Small intestine (tissue), 7 donors: ENCODE data around the gene NOSTRIN. TPM values are rescaled to one million over a fixed set of nuclear protein-coding genes. Genes with fewer than 3 reads are reported as not detected.
A peak's percentile ranks its signal among the peaks of the same experiment; 100 is the strongest.

ENCODE experiments used
- DNase-seq, 2 donors: peaks; one replicate each; pipeline versions ENCODE4 v3.0.0 to v3.0.0-alpha.2; 2013
- FAIRE-seq: peaks from 2 replicates; lab custom pipeline; 2012; peaks lifted over from hg19 to GRCh38; lab: Jason Lieb, UNC
- H3K27ac ChIP-seq, 3 donors: one replicate each; pipeline ENCODE4 v1.5.1; 2013; ENCODE audit warnings: low read length in 2 of 3, mild to moderate bottlenecking in 2 of 3, control low read depth in 1 of 3, inconsistent platforms in 1 of 3, low read depth in 1 of 3, moderate library complexity in 1 of 3
- H3K27me3 ChIP-seq, 3 donors: one replicate each; pipeline ENCODE4 v1.6.1; 2013; ENCODE audit warnings: low read length in 3 of 3, inconsistent platforms in 1 of 3; ENCODE audit not compliant: control insufficient read depth in 3 of 3, insufficient read depth in 3 of 3
- H3K36me3 ChIP-seq, 3 donors: one replicate each; pipeline ENCODE4 v1.6.1; 2013; ENCODE audit warnings: low read length in 3 of 3, inconsistent platforms in 1 of 3, low read depth in 1 of 3, mild to moderate bottlenecking in 1 of 3, moderate library complexity in 1 of 3; ENCODE audit not compliant: control insufficient read depth in 3 of 3, insufficient read depth in 2 of 3
- H3K4me1 ChIP-seq, 3 donors: one replicate each; pipeline ENCODE4 v1.6.1; 2013; ENCODE audit warnings: low read length in 2 of 3, inconsistent platforms in 1 of 3, low read depth in 1 of 3, mild to moderate bottlenecking in 1 of 3, moderate library complexity in 1 of 3; ENCODE audit not compliant: control insufficient read depth in 3 of 3, insufficient read depth in 2 of 3
- H3K4me3 ChIP-seq, 3 donors: one replicate each; pipeline ENCODE4 v1.5.1; 2013; ENCODE audit warnings: low read length in 3 of 3, control low read depth in 1 of 3, inconsistent platforms in 1 of 3, low read depth in 1 of 3, mild to moderate bottlenecking in 1 of 3, moderate library complexity in 1 of 3
- H3K9me3 ChIP-seq, 2 donors: one replicate each; pipeline ENCODE4 v1.6.1; 2013; ENCODE audit warnings: low read depth in 1 of 2, low read length in 1 of 2; ENCODE audit not compliant: control insufficient read depth in 2 of 2, insufficient read depth in 1 of 2
- WGBS, 3 donors: extraction: QIAGEN DNeasy Blood & Tissue Kit; methylation state at CpG; one replicate each; pipeline ENCODE4 v1.1.7; 2013; 5-methylcytosine and 5-hydroxymethylcytosine counted together
- polyA plus RNA-seq, 4 donors: library from polyadenylated mRNA; stranded (reverse) in 3 of 4; unstranded in 1 of 4; fragments of 200-250 nt in 3 of 4; fragments of 120-200 nt in 1 of 4; gene quantifications; one replicate each; pipeline versions ENCODE4 v1.2.1 to v1.2.3, GENCODE V29; 2013
- donor health status: healthy with polysubstance abuse.
- donor health status: control.
- donor health status: control.
- donor health status: Bipolar disorder and iron deficiency.
- donor health status: healthy.

Gene NOSTRIN
- polyA plus RNA-seq, 4 donors = 14.0 to 43.8 (median 36.9) TPM

DNA sequence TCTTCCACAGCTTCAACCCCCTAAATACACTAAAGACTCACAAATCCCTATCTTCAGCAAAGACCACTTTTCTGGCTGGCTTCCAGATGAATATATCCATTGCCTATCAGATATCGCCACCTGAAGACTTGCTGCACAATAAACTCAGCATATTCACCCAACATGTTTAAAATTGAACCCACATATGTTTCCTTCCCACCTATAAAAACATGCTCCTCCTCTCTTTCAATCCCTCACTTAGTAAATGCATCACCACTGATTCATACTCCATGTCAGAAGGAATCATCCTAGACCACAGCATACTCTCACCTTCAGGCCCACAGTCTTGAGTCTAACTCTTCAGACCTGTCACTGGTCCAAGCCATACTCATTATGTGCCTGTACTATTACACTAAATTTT lies 82.5 kb downstream of the NOSTRIN start:
- FAIRE-seq = no peak

DNA sequence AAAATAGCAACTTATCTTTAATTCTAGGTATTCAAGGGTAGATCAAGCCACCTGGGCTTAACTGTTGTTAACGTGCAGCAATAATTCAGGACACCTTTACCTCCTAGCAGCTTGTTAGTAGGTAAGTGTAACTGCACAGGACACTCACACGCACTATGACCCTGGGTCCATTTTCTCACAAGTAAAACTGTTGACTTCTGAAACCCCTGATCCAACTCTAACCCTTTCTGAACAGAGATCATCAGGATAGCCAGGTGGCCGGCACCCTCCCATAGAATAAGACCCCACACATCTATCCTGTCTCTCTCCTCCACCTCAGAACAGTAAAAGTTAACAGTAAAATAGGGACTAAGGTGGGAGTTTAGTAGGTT lies 87.2 kb downstream of the NOSTRIN start:
- Histone ChIP-seq H3K36me3 (no peaks in the 10 kb centered on the region), H3K27me3 (peaks cover 0 to 2% (median 0%) of the 10 kb centered on the region in 3 donors), H3K9me3 (no peaks in the 10 kb centered on the region), H3K4me3 (peak overlapping the region; percentile 24 to 76 (median 61)), H3K4me1 (peaks cover 0 to 4% (median 0%) of the 10 kb centered on the region in 3 donors), H3K27ac (no peak overlapping the region)
- FAIRE-seq (no peak), DNase-seq (peak; percentile 17 to 22)
- WGBS, 3 donors = 12 to 29% (median 27%) methylated on average over 3 of the region's 3 CpGs

More for the DNA sequence above, 82.5 kb downstream of the NOSTRIN start:
- 93 to 99% (median 97%) methylated on average over 1 of the region's 1 CpG for WGBS, 3 donors
- H3K9me3 ChIP-seq = no peaks in the 10 kb centered on the region
- no peak overlapping the region for H3K27ac ChIP-seq
- DNase-seq = no peak
- H3K36me3 ChIP-seq = no peaks in the 10 kb centered on the region
- H3K4me1 ChIP-seq = peaks cover 0 to 6% (median 0%) of the 10 kb centered on the region in 3 donors
- H3K27me3 ChIP-seq = no peaks in the 10 kb centered on the region
- H3K4me3 ChIP-seq = no peak overlapping the region

DNA sequence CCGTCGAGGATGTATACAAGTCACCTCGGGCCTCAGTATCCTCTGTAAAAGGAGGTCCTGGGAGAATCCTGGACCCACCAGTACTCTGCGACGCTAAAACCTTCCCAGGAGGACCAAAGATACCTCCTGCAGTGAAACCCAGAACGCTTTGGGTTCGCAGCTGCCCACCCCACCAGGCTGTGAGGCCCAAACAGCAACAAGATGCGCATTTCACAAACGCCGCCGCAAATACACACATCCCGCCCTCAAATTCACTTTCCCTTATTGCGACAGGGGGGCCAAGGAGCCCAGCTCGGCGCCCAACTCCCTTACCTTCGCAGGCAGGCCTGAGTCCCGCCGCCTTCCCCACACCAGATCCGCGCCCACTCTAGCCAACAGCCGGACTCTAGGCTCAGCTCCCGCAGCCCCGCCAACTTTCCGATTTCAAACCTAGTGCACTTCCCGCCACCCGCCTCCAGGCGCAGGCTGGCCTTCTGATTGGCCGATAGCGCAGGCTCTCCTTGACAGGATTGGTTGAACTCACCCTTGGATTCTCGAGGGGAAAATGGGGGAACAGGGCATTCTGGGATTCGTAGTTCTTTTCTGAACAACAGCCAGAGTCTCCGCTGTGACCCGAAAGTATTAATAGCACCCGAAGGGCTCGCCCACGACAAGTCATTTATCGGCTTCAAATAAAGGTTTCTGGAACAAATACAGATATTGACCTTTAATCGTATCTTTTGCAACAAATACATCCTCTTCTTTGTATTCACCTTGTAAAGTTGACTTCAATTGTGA lies 87.8 kb downstream of the NOSTRIN start, which contains the start of gene SPC25:
Gene SPC25, minus strand, starts transcription at position 425 of the 777 bp plus-strand sequence. CDS start 911 bp downstream, outside the sequence.
- DNase-seq (peak; percentile 92 to 95), FAIRE-seq (no peak)
- WGBS, 3 donors = 1% methylated on average over 36 to 38 of the region's 38 CpGs
- H3K27me3 ChIP-seq = peaks cover 0 to 2% (median 0%) of the 10 kb centered on the region in 3 donors
- no peaks in the 10 kb centered on the region for H3K36me3 ChIP-seq
- peak within 1 kb of the TSS; percentile 24 to 76 (median 61) for H3K4me3 ChIP-seq
- no peak within 1 kb of the TSS for H3K27ac ChIP-seq
- H3K4me1 ChIP-seq = peaks cover 0 to 4% (median 0%) of the 10 kb centered on the region in 3 donors
- no peaks in the 10 kb centered on the region for H3K9me3 ChIP-seq

DNA sequence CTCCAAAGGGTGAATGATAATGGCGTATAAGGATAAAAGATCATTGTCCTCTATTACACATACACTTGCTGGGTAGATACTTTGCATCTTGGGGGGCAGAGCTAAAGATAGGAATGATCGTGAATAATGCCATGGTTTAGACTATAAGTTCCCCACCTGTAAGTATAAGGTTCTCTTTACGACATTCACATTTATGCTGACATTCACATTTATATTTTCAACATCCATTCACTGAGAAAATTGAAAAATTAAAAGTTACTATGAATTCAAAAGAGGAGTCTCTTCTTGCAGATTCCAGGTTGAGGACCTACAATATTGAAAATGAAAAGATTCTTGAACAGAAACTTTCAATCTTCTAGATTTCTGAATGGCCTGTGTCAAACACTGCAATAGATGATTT lies 89.9 kb downstream of the NOSTRIN start:
- no peak overlapping the region for H3K27ac ChIP-seq
- WGBS, 3 donors = 85 to 87% (median 86%) methylated on average over 3 of the region's 3 CpGs
- no peak overlapping the region for H3K4me3 ChIP-seq
- no peak for FAIRE-seq
- DNase-seq = no peak
- H3K4me1 ChIP-seq = peaks cover 0 to 4% (median 0%) of the 10 kb centered on the region in 3 donors
- H3K36me3 ChIP-seq = no peaks in the 10 kb centered on the region
- H3K9me3 ChIP-seq = no peaks in the 10 kb centered on the region
- peaks cover 0 to 2% (median 0%) of the 10 kb centered on the region in 3 donors for H3K27me3 ChIP-seq

DNA sequence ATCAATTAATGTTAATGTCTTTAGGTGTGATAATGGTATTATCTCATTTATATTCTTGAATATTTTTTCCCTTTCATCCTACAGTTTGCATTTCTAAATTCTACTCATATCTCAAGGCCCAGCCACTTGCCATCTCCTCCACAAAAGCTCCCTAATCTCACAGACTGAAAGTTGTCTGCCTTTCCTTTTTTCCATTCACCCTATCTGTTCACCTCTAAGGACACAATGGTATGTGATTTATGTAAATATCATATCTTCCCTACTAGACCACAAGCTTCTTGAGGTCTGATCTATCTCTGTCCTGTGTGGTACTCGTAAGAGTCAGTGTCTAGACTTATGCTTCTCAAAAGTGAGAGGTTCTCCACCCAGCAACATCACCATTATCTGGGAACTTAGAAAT lies 91.7 kb downstream of the NOSTRIN start:
- no peaks in the 10 kb centered on the region for H3K9me3 ChIP-seq
- H3K4me1 ChIP-seq = peaks cover 0 to 4% (median 0%) of the 10 kb centered on the region in 3 donors
- WGBS, 3 donors = 82 to 90% (median 85%) methylated on average over 1 of the region's 1 CpG
- no peak overlapping the region for H3K27ac ChIP-seq
- no peaks in the 10 kb centered on the region for H3K36me3 ChIP-seq
- DNase-seq = no peak
- H3K27me3 ChIP-seq = peaks cover 0 to 2% (median 0%) of the 10 kb centered on the region in 3 donors
- H3K4me3 ChIP-seq = no peak overlapping the region
- FAIRE-seq = no peak

DNA sequence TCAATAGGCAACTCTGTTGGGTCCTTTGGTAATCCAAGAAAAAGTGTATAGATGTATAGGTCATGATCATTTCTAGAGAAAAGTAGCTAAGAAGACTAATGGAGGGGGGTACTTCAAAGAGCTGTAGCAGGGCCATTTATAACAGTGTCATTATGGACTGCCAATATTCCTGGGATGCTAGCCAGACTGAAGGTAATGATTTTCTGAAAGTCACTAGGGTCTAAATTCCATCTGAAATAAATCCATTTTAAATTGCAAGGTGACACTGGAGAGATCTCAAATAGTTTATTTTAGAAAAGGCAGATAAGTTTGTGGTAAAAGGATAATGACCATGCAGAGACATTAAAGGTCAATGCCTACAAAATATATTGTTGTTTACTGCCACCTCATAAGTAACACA lies 92.3 kb downstream of the NOSTRIN start:
- Histone ChIP-seq H3K4me1 (peaks cover 0 to 2% (median 0%) of the 10 kb centered on the region in 3 donors), H3K4me3 (no peak overlapping the region), H3K36me3 (no peaks in the 10 kb centered on the region), H3K27ac (no peak overlapping the region), H3K27me3 (peaks cover 0 to 2% (median 0%) of the 10 kb centered on the region in 3 donors), H3K9me3 (no peaks in the 10 kb centered on the region)
- no peak for FAIRE-seq
- DNase-seq = no peak

DNA sequence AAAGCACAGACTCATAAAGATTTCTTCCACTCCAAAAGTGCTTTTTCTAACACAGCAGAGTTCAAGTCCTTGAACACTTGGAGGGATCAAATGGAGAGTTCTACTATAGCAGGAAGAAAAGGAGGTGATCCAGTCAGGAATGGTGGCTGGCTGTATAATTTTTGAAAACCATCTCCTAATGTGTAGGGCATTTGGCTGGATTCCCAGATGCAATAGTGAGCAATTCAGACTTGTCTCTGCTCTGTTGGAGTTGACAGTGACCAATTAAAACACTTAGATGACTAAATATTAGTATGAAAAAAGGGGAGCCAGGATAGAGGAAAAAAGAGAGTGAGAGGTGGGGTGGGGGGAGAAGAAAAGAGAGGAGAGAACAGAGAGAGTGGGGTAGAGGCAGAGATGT lies 93.3 kb downstream of the NOSTRIN start:
- no peak for FAIRE-seq
- H3K27ac ChIP-seq = no peak overlapping the region

DNA sequence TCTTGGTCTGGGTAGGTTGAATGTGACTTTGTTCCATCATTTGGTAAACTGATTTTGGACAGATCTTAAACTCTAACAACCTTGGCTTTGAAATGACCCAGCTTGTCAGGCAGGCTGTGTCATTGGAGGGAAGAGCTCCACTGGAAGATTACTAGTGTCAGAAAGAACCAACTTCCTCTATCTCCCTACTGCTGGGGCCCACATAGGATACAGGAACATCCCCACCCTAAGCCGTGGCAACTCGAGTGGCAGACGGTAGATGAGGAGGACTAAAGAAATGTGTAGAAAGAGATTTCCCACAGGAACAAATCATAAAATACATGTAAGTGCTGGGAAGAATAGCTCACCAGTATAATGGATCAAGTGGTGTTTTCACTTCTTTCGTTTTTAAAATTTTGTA lies 94.3 kb downstream of the NOSTRIN start:
- Histone ChIP-seq H3K4me1 (no peaks in the 10 kb centered on the region), H3K36me3 (no peaks in the 10 kb centered on the region), H3K27ac (no peak overlapping the region), H3K27me3 (no peaks in the 10 kb centered on the region), H3K9me3 (no peaks in the 10 kb centered on the region), H3K4me3 (no peak overlapping the region)
- DNase-seq = no peak
- WGBS, 3 donors = 68 to 71% (median 69%) methylated on average over 4 of the region's 4 CpGs
- FAIRE-seq = no peak

More for the DNA sequence above, 93.3 kb downstream of the NOSTRIN start:
- H3K4me3 ChIP-seq = no peak overlapping the region
- H3K27me3 ChIP-seq = peaks cover 0 to 2% (median 0%) of the 10 kb centered on the region in 3 donors
- H3K36me3 ChIP-seq = no peaks in the 10 kb centered on the region
- no peak for DNase-seq
- H3K4me1 ChIP-seq = no peaks in the 10 kb centered on the region
- H3K9me3 ChIP-seq = no peaks in the 10 kb centered on the region
